GM18505 (cell line): Measurements from ENCODE around the gene FLNC.

Experiments
- ATAC-seq: cut with Tn5 transposase; IDR thresholded peaks from one replicate; pipeline ENCODE4 v1.9.1; 2021; ENCODE audit not compliant: unreplicated experiment
- POLR2A ChIP-seq: IDR thresholded peaks from 4 replicates; pipeline ENCODE4 v1.6.1; 2011; ENCODE audit warnings: borderline replicate concordance; ENCODE audit not compliant: insufficient read depth, insufficient read length; ENCODE audit errors: extremely low read depth

The FLNC gene

GRCh38 chr7:128885370-128886187, 55.4 kb downstream of the FLNC start:
- TF ChIP-seq POLR2A = no peak
- no peak for ATAC-seq

GRCh38 chr7:128886391-128887168, 56.4 kb downstream of the FLNC start:
- no peak for TF ChIP-seq POLR2A
- no peak for ATAC-seq

- no peak for TF ChIP-seq POLR2A
- no peak for ATAC-seq
These were observed 57.2 kb downstream of the FLNC start for GRCh38 chr7:128887169-128888038.

GRCh38 chr7:128888039-128888755, 58.0 kb downstream of the FLNC start:
- TF ChIP-seq POLR2A = no peak
- ATAC-seq = no peak

- no peak for ATAC-seq
These were observed 58.5 kb downstream of the FLNC start for GRCh38 chr7:128888756-128889095.

GRCh38 chr7:128889121-128889520, 58.9 kb downstream of the FLNC start:
- TF ChIP-seq POLR2A = no peak
- ATAC-seq = no peak

More at GRCh38 chr7:128888756-128889095, 58.5 kb downstream of the FLNC start:
- TF ChIP-seq POLR2A = no peak

- ATAC-seq = no peak
- TF ChIP-seq POLR2A = no peak
These were observed 60.3 kb downstream of the FLNC start for GRCh38 chr7:128890306-128891109.

GRCh38 chr7:128891110-128891941, 61.1 kb downstream of the FLNC start:
- ATAC-seq = no peak
- TF ChIP-seq POLR2A = no peak

GRCh38 chr7:128891942-128892269, 61.7 kb downstream of the FLNC start:
- no peak for ATAC-seq
- no peak for TF ChIP-seq POLR2A

GRCh38 chr7:128892521-128893250, 62.5 kb downstream of the FLNC start:
- no peak for TF ChIP-seq POLR2A
- ATAC-seq = no peak
